IPS-18a (cell line): ENCODE results near the gene TROAP.
"Not testable (repeated sequence)": the region's sequence is repeated elsewhere in the genome, so short reads cannot be mapped to it uniquely, and the experiment has no call there.

Experiments used
- H3K27ac ChIP-seq: one replicate; pipeline ENCODE4 v1.5.1; 2013; ENCODE audit warnings: low read length
- H3K27me3 ChIP-seq: one replicate; pipeline ENCODE4 v1.6.1; 2013; ENCODE audit warnings: mild to moderate bottlenecking, low read length; ENCODE audit not compliant: control insufficient read depth, insufficient read depth
- H3K36me3 ChIP-seq: one replicate; pipeline ENCODE4 v1.6.1; 2013; ENCODE audit warnings: low read depth, low read length; ENCODE audit not compliant: control insufficient read depth
- H3K4me1 ChIP-seq: one replicate; pipeline ENCODE4 v1.6.1; 2013; ENCODE audit warnings: low read depth, low read length; ENCODE audit not compliant: control insufficient read depth
- H3K4me3 ChIP-seq: one replicate; pipeline ENCODE4 v1.5.1; 2013; ENCODE audit warnings: low read length
- H3K9ac ChIP-seq: one replicate; pipeline ENCODE4 v1.6.1; 2013; ENCODE audit warnings: mild to moderate bottlenecking, low read length, moderate library complexity
- H3K9me3 ChIP-seq: one replicate; pipeline ENCODE4 v1.6.1; 2013; ENCODE audit warnings: low read depth, low read length; ENCODE audit not compliant: control insufficient read depth

Gene TROAP, protein sequence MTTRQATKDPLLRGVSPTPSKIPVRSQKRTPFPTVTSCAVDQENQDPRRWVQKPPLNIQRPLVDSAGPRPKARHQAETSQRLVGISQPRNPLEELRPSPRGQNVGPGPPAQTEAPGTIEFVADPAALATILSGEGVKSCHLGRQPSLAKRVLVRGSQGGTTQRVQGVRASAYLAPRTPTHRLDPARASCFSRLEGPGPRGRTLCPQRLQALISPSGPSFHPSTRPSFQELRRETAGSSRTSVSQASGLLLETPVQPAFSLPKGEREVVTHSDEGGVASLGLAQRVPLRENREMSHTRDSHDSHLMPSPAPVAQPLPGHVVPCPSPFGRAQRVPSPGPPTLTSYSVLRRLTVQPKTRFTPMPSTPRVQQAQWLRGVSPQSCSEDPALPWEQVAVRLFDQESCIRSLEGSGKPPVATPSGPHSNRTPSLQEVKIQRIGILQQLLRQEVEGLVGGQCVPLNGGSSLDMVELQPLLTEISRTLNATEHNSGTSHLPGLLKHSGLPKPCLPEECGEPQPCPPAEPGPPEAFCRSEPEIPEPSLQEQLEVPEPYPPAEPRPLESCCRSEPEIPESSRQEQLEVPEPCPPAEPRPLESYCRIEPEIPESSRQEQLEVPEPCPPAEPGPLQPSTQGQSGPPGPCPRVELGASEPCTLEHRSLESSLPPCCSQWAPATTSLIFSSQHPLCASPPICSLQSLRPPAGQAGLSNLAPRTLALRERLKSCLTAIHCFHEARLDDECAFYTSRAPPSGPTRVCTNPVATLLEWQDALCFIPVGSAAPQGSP

GRCh38 chr12:49322708-49323523 is at the start of gene TROAP:
Gene TROAP, plus strand, starts transcription at chr12:49323255. Its CDS starts 354 bp downstream, at chr12:49323609.
- Histone ChIP-seq H3K9ac (peak within 1 kb of the TSS; percentile 93), H3K36me3 (peaks cover 21% of the 10 kb centered on the region), H3K4me1 (peaks cover 7% of the 10 kb centered on the region), H3K4me3 (peak within 1 kb of the TSS; percentile 97), H3K27me3 (peaks cover 5% of the 10 kb centered on the region), H3K27ac (peak within 1 kb of the TSS; percentile 64), H3K9me3 (no peaks in the 10 kb centered on the region)

DNA sequence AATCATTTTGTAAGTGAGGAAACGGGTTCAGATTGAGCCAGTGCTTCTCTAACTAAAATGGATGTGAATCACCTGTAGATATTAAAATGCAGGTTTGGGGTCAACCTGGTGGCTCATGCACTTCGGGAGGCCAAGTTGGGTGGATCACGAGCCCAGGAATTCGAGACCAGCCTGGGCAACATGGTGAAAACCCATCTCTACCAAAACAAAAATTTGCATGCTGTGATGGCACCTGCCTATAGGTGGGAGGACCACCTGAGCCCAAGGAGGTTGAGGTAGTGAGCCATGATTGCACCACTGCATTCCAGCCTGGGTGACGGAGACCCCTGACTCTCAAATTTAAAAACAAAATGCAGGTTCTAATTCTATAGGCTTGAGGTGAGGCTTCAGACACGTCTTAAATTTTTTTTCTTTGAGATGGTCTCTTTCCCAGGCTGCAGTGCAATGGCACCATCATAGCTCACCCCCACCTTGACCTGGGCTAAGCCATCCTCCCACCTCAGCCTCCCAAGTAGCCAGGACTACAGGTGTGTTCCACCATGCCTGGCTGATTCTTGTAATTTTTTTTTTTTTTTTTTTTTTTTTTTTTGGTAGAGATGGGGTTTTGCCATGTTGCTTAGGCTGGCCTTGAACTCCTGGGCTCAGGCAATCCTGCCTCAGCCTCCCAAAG is 49.2 kb upstream of the TROAP start:
- peaks cover 47% of the 10 kb centered on the region for H3K36me3 ChIP-seq
- H3K4me1 ChIP-seq = no peaks in the 10 kb centered on the region
- no peaks in the 10 kb centered on the region for H3K9me3 ChIP-seq
- no peak overlapping the region for H3K4me3 ChIP-seq
- no peak overlapping the region for H3K27ac ChIP-seq
- no peaks in the 10 kb centered on the region for H3K27me3 ChIP-seq
- no peak overlapping the region for H3K9ac ChIP-seq

DNA sequence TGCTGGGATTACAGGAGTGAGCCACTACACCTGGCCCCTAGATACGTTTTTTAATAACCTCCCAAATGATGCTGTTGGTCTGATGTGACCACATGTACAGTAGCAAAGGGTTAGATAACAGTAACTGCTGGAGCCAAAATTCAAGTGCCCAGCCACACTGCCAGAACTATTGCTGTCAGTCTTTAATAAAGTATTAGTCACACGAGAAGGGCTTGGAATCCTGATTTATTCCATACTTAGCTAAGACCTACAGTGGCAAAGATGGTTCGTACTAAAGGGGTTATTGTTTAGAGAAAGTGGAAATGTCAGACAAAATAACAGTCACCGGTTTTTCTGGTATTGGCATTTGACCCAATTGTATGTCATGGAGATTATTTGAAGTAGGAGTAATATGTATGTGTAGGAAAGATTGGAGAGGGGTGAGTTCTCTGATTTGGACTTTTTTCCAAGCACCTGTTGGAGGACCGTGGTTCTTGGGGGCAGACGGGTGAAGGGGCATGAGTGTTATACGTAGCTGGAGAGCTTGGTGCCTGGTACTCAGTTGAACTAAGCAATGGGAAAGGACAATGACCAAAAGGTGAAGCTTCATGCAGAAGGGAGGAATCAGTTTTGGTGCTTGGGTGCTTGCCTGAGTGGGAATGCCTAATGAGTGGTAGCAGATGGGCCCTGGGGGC is 48.5 kb upstream of the TROAP start:
- H3K27me3 ChIP-seq = no peaks in the 10 kb centered on the region
- H3K27ac ChIP-seq = no peak overlapping the region
- peaks cover 41% of the 10 kb centered on the region for H3K36me3 ChIP-seq
- H3K4me3 ChIP-seq = no peak overlapping the region
- no peaks in the 10 kb centered on the region for H3K9me3 ChIP-seq
- peaks cover 2% of the 10 kb centered on the region for H3K4me1 ChIP-seq
- H3K9ac ChIP-seq = no peak overlapping the region

- Histone ChIP-seq H3K36me3 (peaks cover 21% of the 10 kb centered on the region), H3K9me3 (no peaks in the 10 kb centered on the region), H3K4me1 (peaks cover 9% of the 10 kb centered on the region), H3K27me3 (no peaks in the 10 kb centered on the region), H3K4me3 (no peak overlapping the region), H3K27ac (no peak overlapping the region), H3K9ac (no peak overlapping the region)
Observed at GRCh38 chr12:49276304-49277290, 46.5 kb upstream of the TROAP start.

GRCh38 chr12:49277466-49277865 is 45.6 kb upstream of the TROAP start:
- H3K9me3 ChIP-seq = no peaks in the 10 kb centered on the region
- no peak overlapping the region for H3K27ac ChIP-seq
- peaks cover 9% of the 10 kb centered on the region for H3K4me1 ChIP-seq
- no peak overlapping the region for H3K9ac ChIP-seq
- H3K27me3 ChIP-seq = no peaks in the 10 kb centered on the region
- H3K36me3 ChIP-seq = peaks cover 15% of the 10 kb centered on the region
- no peak overlapping the region for H3K4me3 ChIP-seq

DNA sequence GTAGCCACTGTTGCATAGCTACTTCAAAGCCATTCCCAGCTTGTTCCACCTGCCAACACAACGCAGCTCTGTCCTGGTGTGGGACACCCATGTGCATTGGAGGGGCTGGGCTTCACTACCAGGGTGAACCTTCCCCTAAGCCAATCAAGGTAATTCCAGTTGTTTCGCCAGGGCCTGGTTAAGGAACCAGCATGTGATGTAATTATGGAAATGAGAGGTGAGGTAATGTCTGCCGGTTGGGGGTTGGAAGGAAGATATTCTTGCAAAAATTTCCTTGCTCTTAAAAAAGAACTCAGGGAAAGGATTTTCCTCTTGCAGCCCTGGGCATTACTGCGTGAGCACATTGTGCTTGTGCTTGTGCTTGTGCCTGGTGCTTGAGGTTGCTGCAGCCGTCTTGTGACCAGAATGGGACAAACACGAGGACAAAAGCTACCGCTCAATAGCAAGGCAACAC is 43.3 kb upstream of the TROAP start:
- Histone ChIP-seq H3K4me1 (peaks cover 9% of the 10 kb centered on the region), H3K27ac (no peak overlapping the region), H3K4me3 (no peak overlapping the region), H3K9me3 (no peaks in the 10 kb centered on the region), H3K27me3 (no peaks in the 10 kb centered on the region), H3K36me3 (no peaks in the 10 kb centered on the region), H3K9ac (peak overlapping the region; percentile 9)

DNA sequence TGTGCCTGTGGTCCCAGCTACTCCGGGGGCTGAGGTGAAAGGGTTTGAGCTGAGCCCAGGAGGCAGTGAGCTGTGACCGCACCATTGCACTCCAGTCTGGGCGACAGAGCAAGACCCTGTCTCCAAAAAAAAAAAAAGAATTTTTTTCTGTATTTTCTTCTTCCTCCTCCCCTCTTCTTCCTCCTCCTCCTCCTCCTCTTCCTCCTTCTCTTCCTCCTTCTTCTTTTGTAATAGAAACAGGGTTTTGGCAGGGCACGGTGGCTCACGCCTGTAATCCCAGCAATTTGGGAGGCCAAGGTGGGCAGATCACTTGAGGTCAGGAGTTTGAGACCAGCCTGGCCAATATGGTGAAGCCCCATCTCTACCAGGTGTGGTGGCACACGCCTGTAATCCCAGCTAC is 42.5 kb upstream of the TROAP start:
- H3K9ac ChIP-seq, H3K4me1 ChIP-seq, H3K36me3 ChIP-seq, H3K27ac ChIP-seq, H3K4me3 ChIP-seq, H3K27me3 ChIP-seq, H3K9me3 ChIP-seq: not testable (repeated sequence)

DNA sequence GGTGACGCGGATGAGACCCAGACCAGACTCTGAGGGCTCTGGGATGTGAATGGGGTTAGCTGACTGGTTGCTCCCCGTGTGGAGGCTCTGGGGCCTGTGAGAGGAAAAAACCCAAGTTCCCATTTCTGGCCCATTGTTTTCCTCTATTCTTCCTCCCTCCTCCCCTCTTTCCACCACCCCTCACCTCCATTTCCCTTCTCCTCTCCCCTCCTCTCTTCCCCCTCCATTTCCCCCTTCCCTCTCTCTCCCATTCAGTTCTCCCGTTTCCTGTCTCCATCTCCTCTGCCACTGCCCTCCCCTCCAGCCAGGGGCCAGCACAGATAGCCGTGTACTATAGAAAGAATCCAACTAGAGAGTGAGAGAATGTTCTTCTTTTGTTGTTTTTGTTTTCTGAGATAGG is 40.8 kb upstream of the TROAP start:
- Histone ChIP-seq H3K27ac (no peak overlapping the region), H3K9me3 (no peaks in the 10 kb centered on the region), H3K4me1 (peaks cover 9% of the 10 kb centered on the region), H3K9ac (no peak overlapping the region), H3K27me3 (peaks cover 5% of the 10 kb centered on the region), H3K4me3 (no peak overlapping the region), H3K36me3 (no peaks in the 10 kb centered on the region)

DNA sequence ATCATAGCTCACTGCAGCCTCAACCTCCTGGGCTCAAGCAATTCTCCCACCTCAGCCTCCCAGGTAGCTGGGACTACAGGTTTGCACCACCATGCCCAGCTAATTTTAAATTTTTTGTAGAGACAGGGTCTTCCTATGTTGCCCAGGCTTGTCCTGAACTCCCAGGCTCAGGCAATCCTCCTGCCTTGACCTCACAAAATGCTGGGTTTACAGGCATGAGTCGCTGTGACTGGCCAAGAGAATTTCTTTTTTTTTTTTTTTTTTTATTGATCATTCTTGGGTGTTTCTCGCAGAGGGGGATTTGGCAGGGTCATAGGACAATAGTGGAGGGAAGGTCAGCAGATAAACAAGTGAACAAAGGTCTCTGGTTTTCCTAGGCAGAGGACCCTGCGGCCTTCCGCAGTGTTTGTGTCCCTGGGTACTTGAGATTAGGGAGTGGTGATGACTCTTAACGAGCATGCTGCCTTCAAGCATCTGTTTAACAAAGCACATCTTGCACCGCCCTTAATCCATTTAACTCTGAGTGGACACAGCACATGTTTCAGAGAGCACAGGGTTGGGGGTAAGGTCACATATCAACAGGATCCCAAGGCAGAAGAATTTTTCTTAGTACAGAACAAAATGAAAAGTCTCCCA is 40.2 kb upstream of the TROAP start:
- not testable (repeated sequence) for H3K27ac ChIP-seq, H3K4me1 ChIP-seq, H3K4me3 ChIP-seq, H3K27me3 ChIP-seq, H3K36me3 ChIP-seq, H3K9me3 ChIP-seq, H3K9ac ChIP-seq
